Measurements from ENCODE around the gene CDH23.

DNA sequence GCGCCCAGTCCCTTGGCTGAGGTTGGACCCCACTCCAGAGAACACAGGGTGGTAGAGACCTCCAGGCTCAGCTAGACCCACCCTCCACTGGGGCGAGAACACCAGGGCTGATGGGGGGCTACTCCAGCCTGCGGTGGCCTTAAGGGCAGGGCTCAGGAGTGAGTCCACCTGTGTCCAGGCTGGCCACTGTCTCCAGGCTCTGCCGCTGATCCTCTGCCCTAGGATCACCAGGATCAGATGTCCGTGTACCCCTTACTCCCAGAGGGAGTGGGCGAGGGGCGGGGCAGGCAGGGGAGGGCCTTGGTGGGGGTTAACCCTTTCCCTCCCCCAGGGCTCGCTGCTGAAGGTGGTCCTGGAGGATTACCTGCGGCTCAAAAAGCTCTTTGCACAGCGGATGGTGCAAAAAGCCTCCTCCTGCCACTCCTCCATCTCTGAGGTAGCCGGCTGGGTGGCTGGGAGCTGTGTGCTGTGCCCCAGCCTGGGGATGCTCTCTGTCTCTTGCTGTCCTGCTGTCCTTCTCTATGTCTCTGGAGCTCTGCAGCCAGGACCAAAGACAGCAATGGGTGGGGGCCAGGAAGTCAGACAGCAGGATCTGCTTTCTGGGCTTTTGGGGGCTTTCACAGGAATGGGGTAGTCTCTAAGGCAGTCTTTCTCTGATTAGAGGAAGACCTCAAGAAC is 416.3 kb downstream of the CDH23 start:
- TF ChIP-seq, protein P1, sequence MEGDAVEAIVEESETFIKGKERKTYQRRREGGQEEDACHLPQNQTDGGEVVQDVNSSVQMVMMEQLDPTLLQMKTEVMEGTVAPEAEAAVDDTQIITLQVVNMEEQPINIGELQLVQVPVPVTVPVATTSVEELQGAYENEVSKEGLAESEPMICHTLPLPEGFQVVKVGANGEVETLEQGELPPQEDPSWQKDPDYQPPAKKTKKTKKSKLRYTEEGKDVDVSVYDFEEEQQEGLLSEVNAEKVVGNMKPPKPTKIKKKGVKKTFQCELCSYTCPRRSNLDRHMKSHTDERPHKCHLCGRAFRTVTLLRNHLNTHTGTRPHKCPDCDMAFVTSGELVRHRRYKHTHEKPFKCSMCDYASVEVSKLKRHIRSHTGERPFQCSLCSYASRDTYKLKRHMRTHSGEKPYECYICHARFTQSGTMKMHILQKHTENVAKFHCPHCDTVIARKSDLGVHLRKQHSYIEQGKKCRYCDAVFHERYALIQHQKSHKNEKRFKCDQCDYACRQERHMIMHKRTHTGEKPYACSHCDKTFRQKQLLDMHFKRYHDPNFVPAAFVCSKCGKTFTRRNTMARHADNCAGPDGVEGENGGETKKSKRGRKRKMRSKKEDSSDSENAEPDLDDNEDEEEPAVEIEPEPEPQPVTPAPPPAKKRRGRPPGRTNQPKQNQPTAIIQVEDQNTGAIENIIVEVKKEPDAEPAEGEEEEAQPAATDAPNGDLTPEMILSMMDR (IDR thresholded peaks at IDR 0.05) = no peak
- TF ChIP-seq POLR2A (IDR thresholded peaks at IDR 0.05) (no peak), POLR2AphosphoS5 (IDR thresholded peaks at IDR 0.05) (no peak), EP300 (IDR thresholded peaks at IDR 0.05) (no peak)

Data from upper lobe of left lung (tissue), 4 donors.